Uterus (tissue), 4 donors: ENCODE measurements around the gene FAM47C. TPM values are rescaled to one million over a fixed set of nuclear protein-coding genes. Genes with fewer than 3 reads are reported as not detected.

Experiments used
- DNase-seq, 2 donors: peaks; one replicate each; pipeline ENCODE4 v3.0.0-alpha.2; 2019 to 2020
- H3K27ac ChIP-seq, 2 donors: fragments of 200-600 bp; sonication (generic); 1 replicate in 1 of 2; 2 replicates in 1 of 2; pipeline ENCODE4 v1.5.1; 2016 to 2018
- H3K27me3 ChIP-seq, 2 donors: fragments of 200-600 bp; sonication (generic); one replicate each; pipeline ENCODE4 v1.5.1; 2018 to 2019; ENCODE audit warnings: control low read depth in 1 of 2
- H3K36me3 ChIP-seq, 2 donors: fragments of 200-600 bp; sonication (generic); one replicate each; pipeline ENCODE4 v1.5.1; 2019; ENCODE audit warnings: control low read depth in 1 of 2
- H3K4me1 ChIP-seq, 2 donors: fragments of 200-600 bp; sonication (generic); one replicate each; pipeline ENCODE4 v1.5.1; 2018 to 2019; ENCODE audit warnings: control low read depth in 1 of 2
- H3K4me3 ChIP-seq, 2 donors: fragments of 200-600 bp; sonication (generic); 1 replicate in 1 of 2; 2 replicates in 1 of 2; pipeline ENCODE4 v1.5.1; 2018 to 2019; ENCODE audit warnings: mild to moderate bottlenecking in 1 of 2
- H3K9me3 ChIP-seq, 2 donors: fragments of 200-600 bp; sonication (generic); one replicate each; pipeline ENCODE4 v1.5.1; 2019; ENCODE audit warnings: control low read depth in 1 of 2
- POLR2A ChIP-seq, 2 donors: fragments of 450-650 bp; IDR thresholded peaks; one replicate each; pipeline ENCODE4 v1.6.1; 2016; ENCODE audit warnings: antibody characterized with exemption in 2 of 2, mild to moderate bottlenecking in 1 of 2, moderate library complexity in 1 of 2
- intact Hi-C: fragments of 100-400 bp; cut with DNase I; formaldehyde crosslinking; loops from one replicate; pipeline ENCODE4 v1.15.1; 2023; ENCODE audit warnings: low total_unique reads
- total RNA-seq, 4 donors: library from RNA; depleted of rRNA in 3 of 4; stranded (reverse); fragments of >200 nt in 3 of 4; gene quantifications; one replicate each; pipeline versions ENCODE4 v1.1.0 to v1.2.4, GENCODE V29; 2014 to 2023
- TF ChIP-seq, protein P1 (sequence below), 4 experiments: fragments of 200-600 bp in 2 of 4; fragments of 450-650 bp in 2 of 4; sonication (generic) in 2 of 4; IDR thresholded peaks; one replicate each; pipeline ENCODE4 v1.5.1; 2016 to 2019; ENCODE audit warnings: antibody characterized with exemption in 4 of 4, mild to moderate bottlenecking in 2 of 4, moderate library complexity in 1 of 4
- donor health status: DM: yes; HTN: yes; CAD: no.

Gene FAM47C
- total RNA-seq, 4 donors from 2014 or later = not detected

DNA sequence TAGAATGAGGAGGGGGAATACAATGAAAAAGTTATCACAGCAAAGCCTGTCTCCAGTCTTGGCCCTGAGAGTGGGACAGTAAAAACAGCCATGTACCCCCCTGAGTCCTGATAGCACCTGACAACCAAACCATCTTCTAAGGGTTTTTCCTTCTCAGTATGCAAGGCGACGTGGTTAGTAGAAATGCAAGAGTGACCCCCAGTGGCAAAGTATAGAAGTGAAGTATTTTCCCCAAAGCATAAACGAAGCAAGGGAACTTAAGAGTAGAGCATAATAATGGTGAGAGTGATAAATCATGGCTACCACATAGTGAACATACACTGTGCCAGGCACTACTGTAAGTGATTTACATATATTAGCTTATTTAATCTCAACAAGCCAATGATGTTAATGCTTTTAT is 52.8 kb downstream of the FAM47C start:
- TF ChIP-seq POLR2A (IDR thresholded peaks at IDR 0.05) = no peak
- TF ChIP-seq, protein P1, sequence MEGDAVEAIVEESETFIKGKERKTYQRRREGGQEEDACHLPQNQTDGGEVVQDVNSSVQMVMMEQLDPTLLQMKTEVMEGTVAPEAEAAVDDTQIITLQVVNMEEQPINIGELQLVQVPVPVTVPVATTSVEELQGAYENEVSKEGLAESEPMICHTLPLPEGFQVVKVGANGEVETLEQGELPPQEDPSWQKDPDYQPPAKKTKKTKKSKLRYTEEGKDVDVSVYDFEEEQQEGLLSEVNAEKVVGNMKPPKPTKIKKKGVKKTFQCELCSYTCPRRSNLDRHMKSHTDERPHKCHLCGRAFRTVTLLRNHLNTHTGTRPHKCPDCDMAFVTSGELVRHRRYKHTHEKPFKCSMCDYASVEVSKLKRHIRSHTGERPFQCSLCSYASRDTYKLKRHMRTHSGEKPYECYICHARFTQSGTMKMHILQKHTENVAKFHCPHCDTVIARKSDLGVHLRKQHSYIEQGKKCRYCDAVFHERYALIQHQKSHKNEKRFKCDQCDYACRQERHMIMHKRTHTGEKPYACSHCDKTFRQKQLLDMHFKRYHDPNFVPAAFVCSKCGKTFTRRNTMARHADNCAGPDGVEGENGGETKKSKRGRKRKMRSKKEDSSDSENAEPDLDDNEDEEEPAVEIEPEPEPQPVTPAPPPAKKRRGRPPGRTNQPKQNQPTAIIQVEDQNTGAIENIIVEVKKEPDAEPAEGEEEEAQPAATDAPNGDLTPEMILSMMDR (IDR thresholded peaks at IDR 0.05) = peak in 1 of 4 experiments; percentile 21
- Histone ChIP-seq H3K27me3 (no peaks in the 10 kb centered on the region), H3K4me1 (no peaks in the 10 kb centered on the region), H3K4me3 (no peak overlapping the region), H3K27ac (no peak overlapping the region), H3K9me3 (no peaks in the 10 kb centered on the region), H3K36me3 (no peaks in the 10 kb centered on the region)
- intact Hi-C loops = no loop called here
- DNase-seq = no peak
